PFSK-1 (cell line): ENCODE data around the gene TENT4A.

ENCODE experiments used
- POLR2AphosphoS5 ChIP-seq: IDR thresholded peaks from 2 replicates; pipeline ENCODE4 v1.6.1; 2012; ENCODE audit warnings: low read depth, mild to moderate bottlenecking, control low read depth, low read length, moderate library complexity
- SIN3A ChIP-seq: IDR thresholded peaks from 2 replicates; pipeline ENCODE4 v1.6.1; 2012; ENCODE audit warnings: mild to moderate bottlenecking, low read length, moderate library complexity, borderline replicate concordance; ENCODE audit not compliant: insufficient read depth
- TF ChIP-seq, protein P1 (sequence below), 2 experiments: IDR thresholded peaks; 2 replicates each; pipeline versions ENCODE4 v1.6.1 to v1.8.0; 2011 to 2012; ENCODE audit warnings: low read depth in 2 of 2, low read length in 2 of 2, control low read depth in 1 of 2, inconsistent platforms in 1 of 2, mild to moderate bottlenecking in 1 of 2, moderate library complexity in 1 of 2; ENCODE audit not compliant: insufficient read depth in 1 of 2

GRCh38 chr5:6666762-6667161 lies 46.5 kb upstream of the TENT4A start:
- TF ChIP-seq SIN3A: no peak
- TF ChIP-seq, protein P1, sequence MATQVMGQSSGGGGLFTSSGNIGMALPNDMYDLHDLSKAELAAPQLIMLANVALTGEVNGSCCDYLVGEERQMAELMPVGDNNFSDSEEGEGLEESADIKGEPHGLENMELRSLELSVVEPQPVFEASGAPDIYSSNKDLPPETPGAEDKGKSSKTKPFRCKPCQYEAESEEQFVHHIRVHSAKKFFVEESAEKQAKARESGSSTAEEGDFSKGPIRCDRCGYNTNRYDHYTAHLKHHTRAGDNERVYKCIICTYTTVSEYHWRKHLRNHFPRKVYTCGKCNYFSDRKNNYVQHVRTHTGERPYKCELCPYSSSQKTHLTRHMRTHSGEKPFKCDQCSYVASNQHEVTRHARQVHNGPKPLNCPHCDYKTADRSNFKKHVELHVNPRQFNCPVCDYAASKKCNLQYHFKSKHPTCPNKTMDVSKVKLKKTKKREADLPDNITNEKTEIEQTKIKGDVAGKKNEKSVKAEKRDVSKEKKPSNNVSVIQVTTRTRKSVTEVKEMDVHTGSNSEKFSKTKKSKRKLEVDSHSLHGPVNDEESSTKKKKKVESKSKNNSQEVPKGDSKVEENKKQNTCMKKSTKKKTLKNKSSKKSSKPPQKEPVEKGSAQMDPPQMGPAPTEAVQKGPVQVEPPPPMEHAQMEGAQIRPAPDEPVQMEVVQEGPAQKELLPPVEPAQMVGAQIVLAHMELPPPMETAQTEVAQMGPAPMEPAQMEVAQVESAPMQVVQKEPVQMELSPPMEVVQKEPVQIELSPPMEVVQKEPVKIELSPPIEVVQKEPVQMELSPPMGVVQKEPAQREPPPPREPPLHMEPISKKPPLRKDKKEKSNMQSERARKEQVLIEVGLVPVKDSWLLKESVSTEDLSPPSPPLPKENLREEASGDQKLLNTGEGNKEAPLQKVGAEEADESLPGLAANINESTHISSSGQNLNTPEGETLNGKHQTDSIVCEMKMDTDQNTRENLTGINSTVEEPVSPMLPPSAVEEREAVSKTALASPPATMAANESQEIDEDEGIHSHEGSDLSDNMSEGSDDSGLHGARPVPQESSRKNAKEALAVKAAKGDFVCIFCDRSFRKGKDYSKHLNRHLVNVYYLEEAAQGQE (IDR thresholded peaks at IDR 0.05; ENCODE audit: insufficient read depth in 1 of 2, low read depth in 2 of 2, low read length in 2 of 2): no peak
- no peak for TF ChIP-seq POLR2AphosphoS5
